NCI-H2227 treated with DMSO at 0.1 percent for 48 hours (cell line): Measurements from ENCODE around the gene ELP4.
A peak's percentile ranks its signal among the peaks of the same experiment; 100 is the strongest.
"Not testable (repeated sequence)": the region's sequence is repeated elsewhere in the genome, so short reads cannot be mapped to it uniquely, and the experiment has no call there.

Experiments
- DNase-seq: peaks from one replicate; lab custom pipeline; 2025; lab: John Stamatoyannopoulos, UW

The ELP4 gene

GRCh38 chr11:31706357-31706756, 196.8 kb downstream of the ELP4 start:
- no peak for DNase-seq

DNA sequence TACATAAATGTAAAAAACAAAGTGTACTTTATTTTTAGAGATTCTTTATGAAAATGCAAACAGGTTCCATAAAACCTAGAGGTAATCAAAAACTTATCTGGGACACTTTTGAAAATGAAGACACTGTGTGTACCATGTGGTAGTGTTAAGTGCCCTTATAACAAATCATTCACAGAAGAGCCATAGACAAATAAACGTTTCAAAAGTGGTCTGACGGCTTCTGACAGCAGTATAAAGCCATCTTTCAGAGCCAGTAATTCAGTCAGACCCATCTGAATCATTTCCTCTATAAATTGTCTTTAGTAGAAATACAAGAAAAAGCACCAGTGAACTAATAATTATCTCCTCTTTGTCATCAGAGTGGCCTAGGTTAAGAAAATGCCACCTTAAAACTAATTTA, 201.6 kb downstream of the ELP4 start:
- DNase-seq: no peak

DNA sequence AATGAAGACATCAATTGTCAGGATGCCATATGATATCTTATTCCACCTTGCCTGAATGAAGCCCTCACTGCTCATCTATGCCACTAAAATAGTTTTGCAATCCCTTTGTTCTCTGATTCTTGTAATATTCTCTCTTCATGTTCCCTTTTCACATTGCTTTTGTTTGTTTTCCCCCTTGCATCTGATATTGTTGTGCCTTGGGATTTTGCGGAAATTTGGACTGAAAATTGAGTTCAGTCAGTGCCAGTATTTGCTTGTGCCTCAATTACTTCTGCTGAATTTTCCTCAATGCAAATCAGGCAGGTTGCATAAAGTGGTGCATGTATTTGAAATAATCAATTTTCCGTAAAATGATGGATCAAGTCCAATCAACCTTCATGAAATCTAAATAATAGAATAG, 203.3 kb downstream of the ELP4 start:
- DNase-seq: no peak

DNA sequence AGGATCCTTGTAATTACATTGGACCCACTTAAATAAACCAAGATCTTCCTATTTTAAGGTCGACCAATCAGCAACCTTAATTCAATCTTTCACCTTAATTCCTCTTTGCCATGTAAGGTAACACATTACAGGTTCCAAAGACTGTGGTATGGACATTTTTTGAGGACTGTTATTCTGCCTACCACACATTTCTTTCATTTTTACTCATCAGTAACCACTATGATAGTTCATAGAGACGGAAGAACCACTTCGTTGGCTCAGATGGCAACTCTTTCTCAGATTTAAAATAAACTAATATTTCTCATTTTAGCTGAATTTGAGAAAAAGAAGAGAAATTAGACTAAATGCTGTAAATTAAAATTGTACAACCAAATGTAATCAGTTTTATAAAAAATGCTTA, 205.3 kb downstream of the ELP4 start:
- no peak for DNase-seq

- DNase-seq: no peak
These were observed 210.7 kb downstream of the ELP4 start for GRCh38 chr11:31720225-31720624.

DNA sequence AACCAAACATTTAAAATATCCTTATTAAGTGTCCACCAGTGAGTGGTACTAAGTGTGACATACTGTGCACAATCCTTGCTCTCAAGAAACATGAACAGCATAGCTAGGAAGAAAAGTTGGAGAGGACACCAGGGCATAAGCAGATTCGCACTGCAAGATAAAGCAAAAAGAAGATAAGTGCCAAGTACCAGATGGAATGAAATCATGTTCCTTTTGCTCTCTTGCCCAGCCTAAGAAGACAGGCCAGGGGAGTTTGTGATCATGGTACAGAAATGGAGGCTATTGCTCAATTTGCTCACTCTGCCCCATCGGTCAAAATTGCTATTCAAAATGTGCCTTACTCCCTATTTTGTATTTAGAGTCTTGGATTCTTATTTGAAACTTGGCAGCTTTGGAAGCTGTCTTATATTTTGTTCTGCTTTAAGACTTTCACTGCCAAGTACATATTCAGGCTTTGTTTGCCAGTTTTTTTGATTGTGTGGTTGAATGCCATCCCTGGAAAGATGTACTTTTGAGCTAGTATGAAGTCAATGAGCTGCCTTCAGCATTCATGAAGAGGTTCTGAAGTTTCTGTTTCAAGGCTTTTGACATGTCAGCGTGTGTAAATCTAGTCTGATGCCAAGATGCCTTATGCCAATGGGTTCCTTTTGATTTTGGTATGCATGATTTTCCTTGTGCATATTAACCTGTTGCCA, 211.3 kb downstream of the ELP4 start:
- no peak for DNase-seq

DNA sequence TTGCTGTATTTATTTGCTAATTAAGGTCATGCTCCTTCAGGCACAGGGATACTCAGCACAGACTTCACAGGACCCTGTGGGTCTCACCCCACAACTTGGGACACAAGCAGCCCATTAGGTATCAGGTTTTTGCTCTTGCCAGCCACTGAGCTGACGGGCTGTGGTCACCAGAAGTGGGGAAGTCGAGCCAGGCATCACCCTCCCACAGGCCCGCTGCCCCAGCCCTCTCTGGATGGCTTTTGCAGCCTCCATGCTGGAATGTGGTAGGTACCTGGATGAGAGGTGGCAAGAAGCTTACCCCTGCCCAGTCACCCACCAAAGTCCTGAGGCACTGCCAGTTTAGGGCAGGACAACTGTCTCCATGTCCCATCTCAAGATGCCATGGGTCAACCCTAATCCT, 213.2 kb downstream of the ELP4 start:
- DNase-seq: no peak

- DNase-seq: no peak
These were observed 215.6 kb downstream of the ELP4 start for GRCh38 chr11:31725176-31725575.

DNA sequence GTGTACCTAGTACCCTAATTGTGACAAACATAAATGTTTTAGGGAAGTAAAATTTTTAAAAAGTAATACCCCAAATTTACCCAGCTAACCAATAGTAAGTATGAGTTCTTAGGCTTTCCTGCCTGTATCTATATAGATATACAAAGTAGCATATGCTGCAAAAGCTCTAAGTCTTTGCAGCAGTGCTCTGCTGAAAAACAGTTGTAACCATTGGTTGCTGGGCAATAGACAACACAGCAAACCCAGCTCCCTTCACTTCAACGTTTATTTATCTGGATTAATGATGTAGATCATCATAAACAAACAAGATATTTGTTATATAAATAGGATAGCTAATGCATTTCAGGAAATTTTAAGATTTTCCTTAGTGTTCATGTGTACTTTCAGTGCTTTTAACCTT, 218.9 kb downstream of the ELP4 start:
- DNase-seq: no peak

GRCh38 chr11:31740131-31740530, 230.6 kb downstream of the ELP4 start:
- no peak for DNase-seq

DNA sequence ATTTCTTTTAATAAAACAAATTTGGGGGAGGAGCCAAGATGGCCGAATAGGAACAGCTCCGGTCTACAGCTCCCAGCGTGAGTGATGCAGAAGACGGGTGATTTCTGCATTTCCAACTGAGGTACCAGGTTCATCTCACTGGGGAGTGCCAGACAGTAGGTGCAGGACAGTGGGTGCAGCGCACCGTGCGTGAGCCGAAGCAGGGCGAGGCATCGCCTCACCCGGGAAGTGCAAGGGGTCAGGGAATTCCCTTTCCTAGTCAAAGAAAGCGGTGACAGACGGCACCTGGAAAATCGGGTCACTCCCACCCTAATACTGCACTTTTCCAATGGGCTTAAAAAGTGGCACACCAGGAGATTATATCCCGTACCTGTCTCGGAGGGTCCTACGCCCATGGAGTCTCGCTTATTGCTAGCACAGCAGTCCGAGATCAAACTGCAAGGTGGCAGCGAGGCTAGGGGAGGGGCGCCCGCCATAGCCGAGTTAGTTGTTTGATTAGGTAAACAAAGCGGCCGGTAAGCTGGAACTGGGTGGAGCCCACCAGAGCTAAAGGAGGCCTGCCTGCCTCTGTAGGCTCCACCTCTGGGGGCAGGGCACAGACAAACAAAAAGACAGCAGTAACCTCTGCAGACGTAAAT, 231.3 kb downstream of the ELP4 start:
- not testable (repeated sequence) for DNase-seq

GRCh38 chr11:31747581-31747980, 238.0 kb downstream of the ELP4 start:
- no peak for DNase-seq

GRCh38 chr11:31757260-31757835, 247.8 kb downstream of the ELP4 start:
- peak; percentile 64 for DNase-seq

DNA sequence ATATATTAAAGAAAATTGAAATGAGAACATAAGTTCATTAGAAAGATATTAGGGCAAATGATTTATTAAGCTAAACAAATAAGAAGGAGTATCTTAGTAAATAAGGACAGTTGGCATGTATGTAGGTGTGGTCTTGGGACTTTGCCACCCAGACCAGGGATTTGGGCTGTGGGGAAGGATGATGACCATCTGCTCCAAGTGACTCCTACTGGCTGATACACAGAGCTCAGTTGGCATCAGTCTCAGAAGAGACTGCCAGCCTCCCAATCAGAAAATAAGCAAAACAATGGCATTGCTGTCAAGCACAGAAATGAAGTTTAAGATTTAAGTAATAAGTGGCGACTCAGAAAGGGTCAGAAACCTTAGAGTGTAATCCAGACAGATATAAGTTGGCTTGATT, 252.1 kb downstream of the ELP4 start:
- no peak for DNase-seq

DNA sequence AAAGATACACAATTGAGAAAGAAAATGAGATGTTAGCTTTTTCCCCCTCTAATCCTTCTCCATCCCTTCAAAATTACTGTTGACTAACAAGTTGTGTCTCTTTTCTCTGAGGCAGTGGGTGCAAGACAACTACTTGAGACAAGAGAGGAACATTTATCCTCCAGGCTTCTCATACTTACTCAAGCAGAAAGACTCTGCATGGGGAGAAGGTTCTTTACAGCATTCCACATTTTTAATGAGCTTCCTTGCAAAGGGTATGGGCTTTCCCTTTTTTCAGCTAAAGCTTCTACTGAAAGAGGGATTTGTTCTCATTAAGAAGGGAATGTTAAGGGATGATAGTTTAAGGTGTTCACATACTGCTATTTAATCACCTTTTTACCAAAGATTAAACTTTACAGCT, 253.7 kb downstream of the ELP4 start:
- no peak for DNase-seq

DNA sequence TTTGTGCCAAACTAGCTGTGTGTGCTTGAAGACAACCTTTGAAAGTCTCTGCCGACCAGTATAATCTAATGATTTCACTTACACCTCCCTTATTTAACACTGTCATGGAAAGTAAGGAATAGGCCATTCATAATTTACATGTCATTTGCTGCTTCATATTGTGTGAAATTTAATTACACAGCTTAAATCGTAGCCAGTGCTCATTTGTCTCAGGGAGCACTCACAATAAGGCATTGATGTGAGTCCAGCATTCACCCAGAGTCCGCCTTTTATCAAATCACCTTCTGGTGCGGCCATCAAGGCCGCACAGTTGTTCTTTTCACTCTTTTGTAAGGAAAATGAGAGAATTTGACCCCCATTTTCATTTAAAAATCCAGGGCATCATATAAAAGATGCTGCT, 254.7 kb downstream of the ELP4 start:
- no peak for DNase-seq

GRCh38 chr11:31764766-31765165, 255.2 kb downstream of the ELP4 start:
- peak; percentile 91 for DNase-seq

DNA sequence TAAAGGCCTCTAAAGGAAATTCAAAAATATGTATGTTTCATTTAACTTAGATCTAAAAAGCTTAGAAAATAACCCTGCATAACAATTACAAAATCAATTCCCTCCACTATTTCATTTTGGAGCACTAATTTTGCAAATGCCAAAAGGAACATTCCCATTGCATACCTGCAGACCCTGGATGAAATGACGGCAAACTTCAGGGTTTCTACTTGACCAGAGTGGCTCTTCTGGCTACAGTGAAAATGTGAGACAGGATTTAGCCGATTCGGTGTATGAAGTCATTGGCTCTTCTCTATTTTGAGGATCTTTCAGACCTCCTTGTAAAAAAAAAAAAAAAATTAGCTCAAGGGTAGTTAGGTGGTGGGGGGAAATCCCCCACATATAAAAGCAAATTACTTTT, 257.5 kb downstream of the ELP4 start:
- no peak for DNase-seq

- no peak for DNase-seq
These were observed 258.1 kb downstream of the ELP4 start for GRCh38 chr11:31767685-31768084.

- DNase-seq: no peak
These were observed 259.4 kb downstream of the ELP4 start for GRCh38 chr11:31768749-31769640.

DNA sequence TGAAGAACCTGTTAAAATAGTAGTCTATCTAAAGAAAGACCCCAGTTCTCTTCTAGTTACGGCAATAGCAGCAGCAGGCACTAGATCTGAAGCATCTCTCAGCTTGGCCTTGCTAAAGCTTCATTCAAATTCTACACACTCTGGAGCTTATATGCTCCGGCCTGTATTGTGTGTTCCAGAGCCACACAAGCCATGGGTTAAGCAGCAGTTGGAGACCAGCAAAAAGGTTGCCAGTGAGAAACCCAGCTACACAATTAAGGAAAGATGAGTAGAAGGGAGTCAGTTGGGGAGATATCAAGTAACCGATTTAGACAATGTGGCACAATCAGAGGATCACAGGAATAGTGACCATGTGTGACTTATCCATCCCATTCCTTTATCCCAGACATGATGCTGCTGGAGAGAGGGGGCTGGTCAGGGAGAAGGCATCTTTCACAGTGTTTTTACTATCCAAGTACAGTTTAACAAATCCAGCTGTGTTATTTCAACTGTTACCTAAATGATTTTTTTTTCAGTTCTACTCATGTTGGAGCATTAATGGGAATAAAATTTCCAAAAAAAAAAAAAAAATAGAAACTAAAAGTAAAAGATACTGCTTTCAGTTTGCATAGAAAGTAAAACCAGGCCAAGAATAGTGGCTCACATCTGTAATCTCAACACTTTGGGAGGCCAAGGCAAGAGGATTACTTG, 260.6 kb downstream of the ELP4 start:
- no peak for DNase-seq

- no peak for DNase-seq
These were observed 262.8 kb downstream of the ELP4 start for GRCh38 chr11:31772412-31772811.
